Liver (tissue), 3 donors: ENCODE measurements around the gene SPHK2.

Experiments
- EGR1 ChIP-seq, 2 donors: IDR thresholded peaks; 2 replicates each; pipeline ENCODE4 v1.6.1; 2016 to 2018; ENCODE audit warnings: antibody characterized with exemption in 2 of 2, low read depth in 2 of 2
- GABPA ChIP-seq, 2 donors: IDR thresholded peaks in 1 of 2; conservative IDR thresholded peaks in 1 of 2; 2 replicates each; pipeline ENCODE4 v1.6.1; 2016; ENCODE audit warnings: antibody characterized with exemption in 2 of 2, mild to moderate bottlenecking in 1 of 2, moderate library complexity in 1 of 2
- JUND ChIP-seq, 2 donors: IDR thresholded peaks; 2 replicates each; pipeline ENCODE4 v1.6.1; 2016; ENCODE audit warnings: antibody characterized with exemption in 2 of 2
- NR2F2 ChIP-seq: IDR thresholded peaks from 2 replicates; pipeline ENCODE4 v1.6.1; 2016; ENCODE audit warnings: antibody characterized with exemption
- RAD21 ChIP-seq, 2 donors: IDR thresholded peaks; 2 replicates each; pipeline ENCODE4 v1.6.1; 2016; ENCODE audit warnings: antibody characterized with exemption in 2 of 2, mild to moderate bottlenecking in 2 of 2
- SP1 ChIP-seq: IDR thresholded peaks from 2 replicates; pipeline ENCODE4 v1.6.1; 2018; ENCODE audit warnings: antibody characterized with exemption, mild to moderate bottlenecking
- TAF1 ChIP-seq: conservative IDR thresholded peaks from 2 replicates; pipeline ENCODE4 v1.6.1; 2016; ENCODE audit warnings: antibody characterized with exemption, mild to moderate bottlenecking
- YY1 ChIP-seq: IDR thresholded peaks from 2 replicates; pipeline ENCODE4 v1.6.1; 2016; ENCODE audit warnings: antibody characterized with exemption, mild to moderate bottlenecking
- TF ChIP-seq, protein P1 (sequence below): fragments of 150-350 bp; IDR thresholded peaks from 2 replicates; pipeline ENCODE4 v1.5.1; 2017; ENCODE audit warnings: improper control_type of control experiment, low read depth, low read length; ENCODE audit not compliant: missing input control
- TF ChIP-seq, protein P2 (sequence below): IDR thresholded peaks from 2 replicates; pipeline ENCODE4 v1.6.1; 2016; ENCODE audit warnings: antibody characterized with exemption
- TF ChIP-seq, protein P3 (sequence below): IDR thresholded peaks from 2 replicates; pipeline ENCODE4 v1.6.1; 2016; ENCODE audit warnings: antibody characterized with exemption
- TF ChIP-seq, protein P4 (sequence below): IDR thresholded peaks from 2 replicates; pipeline ENCODE4 v1.6.1; 2016; ENCODE audit warnings: antibody characterized with exemption, mild to moderate bottlenecking
- TF ChIP-seq, protein P5 (sequence below): IDR thresholded peaks from 2 replicates; pipeline ENCODE4 v1.6.1; 2016; ENCODE audit warnings: antibody characterized with exemption
- donor health status: healthy.
- donor health status: healthy.

DNA sequence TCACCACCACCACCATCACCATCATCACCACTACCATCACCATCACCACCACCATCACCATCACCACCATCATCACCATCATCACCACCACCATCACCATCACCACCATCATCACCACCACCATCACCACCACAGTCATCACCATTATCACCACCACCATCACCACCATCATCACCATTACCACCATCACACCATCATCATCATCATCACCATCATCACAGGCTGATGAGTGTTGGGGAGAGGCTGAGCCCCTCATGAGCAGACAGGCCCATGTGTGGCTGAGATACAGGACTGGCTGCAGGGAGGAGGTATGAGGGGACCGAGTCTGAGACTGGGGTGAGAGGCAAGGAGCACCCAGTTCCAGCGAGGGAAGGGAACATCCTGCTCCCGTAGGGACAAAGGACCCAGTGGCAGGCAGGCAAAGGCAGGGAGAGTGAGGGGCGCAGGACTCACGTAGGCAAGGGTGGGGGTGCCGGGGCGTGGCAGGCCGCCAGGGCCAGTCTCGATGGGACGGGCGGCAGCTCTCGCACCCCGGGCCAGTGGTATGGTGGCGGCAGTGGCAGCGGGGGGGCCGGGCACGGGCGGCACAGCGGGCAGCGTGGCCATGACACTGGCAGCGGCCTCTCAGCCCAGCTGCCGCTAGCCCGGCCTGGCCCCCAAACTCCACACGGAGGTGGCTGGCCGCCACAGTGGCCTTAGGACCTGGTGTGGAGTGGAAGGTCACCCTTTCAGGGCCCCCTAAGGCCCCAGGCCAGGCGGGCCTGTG lies 50.8 kb downstream of the SPHK2 start:
- TF ChIP-seq, protein P1, sequence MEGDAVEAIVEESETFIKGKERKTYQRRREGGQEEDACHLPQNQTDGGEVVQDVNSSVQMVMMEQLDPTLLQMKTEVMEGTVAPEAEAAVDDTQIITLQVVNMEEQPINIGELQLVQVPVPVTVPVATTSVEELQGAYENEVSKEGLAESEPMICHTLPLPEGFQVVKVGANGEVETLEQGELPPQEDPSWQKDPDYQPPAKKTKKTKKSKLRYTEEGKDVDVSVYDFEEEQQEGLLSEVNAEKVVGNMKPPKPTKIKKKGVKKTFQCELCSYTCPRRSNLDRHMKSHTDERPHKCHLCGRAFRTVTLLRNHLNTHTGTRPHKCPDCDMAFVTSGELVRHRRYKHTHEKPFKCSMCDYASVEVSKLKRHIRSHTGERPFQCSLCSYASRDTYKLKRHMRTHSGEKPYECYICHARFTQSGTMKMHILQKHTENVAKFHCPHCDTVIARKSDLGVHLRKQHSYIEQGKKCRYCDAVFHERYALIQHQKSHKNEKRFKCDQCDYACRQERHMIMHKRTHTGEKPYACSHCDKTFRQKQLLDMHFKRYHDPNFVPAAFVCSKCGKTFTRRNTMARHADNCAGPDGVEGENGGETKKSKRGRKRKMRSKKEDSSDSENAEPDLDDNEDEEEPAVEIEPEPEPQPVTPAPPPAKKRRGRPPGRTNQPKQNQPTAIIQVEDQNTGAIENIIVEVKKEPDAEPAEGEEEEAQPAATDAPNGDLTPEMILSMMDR: no peak
- TF ChIP-seq RAD21 (IDR thresholded peaks at IDR 0.05): no peak
- TF ChIP-seq YY1: no peak
- TF ChIP-seq, protein P2, sequence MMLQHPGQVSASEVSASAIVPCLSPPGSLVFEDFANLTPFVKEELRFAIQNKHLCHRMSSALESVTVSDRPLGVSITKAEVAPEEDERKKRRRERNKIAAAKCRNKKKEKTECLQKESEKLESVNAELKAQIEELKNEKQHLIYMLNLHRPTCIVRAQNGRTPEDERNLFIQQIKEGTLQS: no peak
- TF ChIP-seq JUND (IDR thresholded peaks at IDR 0.05): no peak
- TF ChIP-seq TAF1: no peak
- TF ChIP-seq, protein P3, sequence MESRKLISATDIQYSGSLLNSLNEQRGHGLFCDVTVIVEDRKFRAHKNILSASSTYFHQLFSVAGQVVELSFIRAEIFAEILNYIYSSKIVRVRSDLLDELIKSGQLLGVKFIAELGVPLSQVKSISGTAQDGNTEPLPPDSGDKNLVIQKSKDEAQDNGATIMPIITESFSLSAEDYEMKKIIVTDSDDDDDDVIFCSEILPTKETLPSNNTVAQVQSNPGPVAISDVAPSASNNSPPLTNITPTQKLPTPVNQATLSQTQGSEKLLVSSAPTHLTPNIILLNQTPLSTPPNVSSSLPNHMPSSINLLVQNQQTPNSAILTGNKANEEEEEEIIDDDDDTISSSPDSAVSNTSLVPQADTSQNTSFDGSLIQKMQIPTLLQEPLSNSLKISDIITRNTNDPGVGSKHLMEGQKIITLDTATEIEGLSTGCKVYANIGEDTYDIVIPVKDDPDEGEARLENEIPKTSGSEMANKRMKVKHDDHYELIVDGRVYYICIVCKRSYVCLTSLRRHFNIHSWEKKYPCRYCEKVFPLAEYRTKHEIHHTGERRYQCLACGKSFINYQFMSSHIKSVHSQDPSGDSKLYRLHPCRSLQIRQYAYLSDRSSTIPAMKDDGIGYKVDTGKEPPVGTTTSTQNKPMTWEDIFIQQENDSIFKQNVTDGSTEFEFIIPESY: no peak
- TF ChIP-seq, protein P4, sequence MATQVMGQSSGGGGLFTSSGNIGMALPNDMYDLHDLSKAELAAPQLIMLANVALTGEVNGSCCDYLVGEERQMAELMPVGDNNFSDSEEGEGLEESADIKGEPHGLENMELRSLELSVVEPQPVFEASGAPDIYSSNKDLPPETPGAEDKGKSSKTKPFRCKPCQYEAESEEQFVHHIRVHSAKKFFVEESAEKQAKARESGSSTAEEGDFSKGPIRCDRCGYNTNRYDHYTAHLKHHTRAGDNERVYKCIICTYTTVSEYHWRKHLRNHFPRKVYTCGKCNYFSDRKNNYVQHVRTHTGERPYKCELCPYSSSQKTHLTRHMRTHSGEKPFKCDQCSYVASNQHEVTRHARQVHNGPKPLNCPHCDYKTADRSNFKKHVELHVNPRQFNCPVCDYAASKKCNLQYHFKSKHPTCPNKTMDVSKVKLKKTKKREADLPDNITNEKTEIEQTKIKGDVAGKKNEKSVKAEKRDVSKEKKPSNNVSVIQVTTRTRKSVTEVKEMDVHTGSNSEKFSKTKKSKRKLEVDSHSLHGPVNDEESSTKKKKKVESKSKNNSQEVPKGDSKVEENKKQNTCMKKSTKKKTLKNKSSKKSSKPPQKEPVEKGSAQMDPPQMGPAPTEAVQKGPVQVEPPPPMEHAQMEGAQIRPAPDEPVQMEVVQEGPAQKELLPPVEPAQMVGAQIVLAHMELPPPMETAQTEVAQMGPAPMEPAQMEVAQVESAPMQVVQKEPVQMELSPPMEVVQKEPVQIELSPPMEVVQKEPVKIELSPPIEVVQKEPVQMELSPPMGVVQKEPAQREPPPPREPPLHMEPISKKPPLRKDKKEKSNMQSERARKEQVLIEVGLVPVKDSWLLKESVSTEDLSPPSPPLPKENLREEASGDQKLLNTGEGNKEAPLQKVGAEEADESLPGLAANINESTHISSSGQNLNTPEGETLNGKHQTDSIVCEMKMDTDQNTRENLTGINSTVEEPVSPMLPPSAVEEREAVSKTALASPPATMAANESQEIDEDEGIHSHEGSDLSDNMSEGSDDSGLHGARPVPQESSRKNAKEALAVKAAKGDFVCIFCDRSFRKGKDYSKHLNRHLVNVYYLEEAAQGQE: no peak
- TF ChIP-seq SP1: no peak
- TF ChIP-seq, protein P5, sequence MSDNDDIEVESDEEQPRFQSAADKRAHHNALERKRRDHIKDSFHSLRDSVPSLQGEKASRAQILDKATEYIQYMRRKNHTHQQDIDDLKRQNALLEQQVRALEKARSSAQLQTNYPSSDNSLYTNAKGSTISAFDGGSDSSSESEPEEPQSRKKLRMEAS: no peak
- no peak for TF ChIP-seq EGR1 (IDR thresholded peaks at IDR 0.05; ENCODE audit: low read depth in 2 of 2)
- no peak for TF ChIP-seq GABPA (IDR thresholded peaks at IDR 0.05 in 1 of 2, conservative IDR thresholded peaks at IDR 0.05 in 1 of 2)
- no peak for TF ChIP-seq NR2F2
